GM18858 (cell line): ENCODE data around the gene TSC22D4.
"Not testable (repeated sequence)": the region's sequence is repeated elsewhere in the genome, so short reads cannot be mapped to it uniquely, and the experiment has no call there.

ENCODE experiments used
- ATAC-seq: cut with Tn5 transposase; IDR thresholded peaks from one replicate; pipeline ENCODE4 v1.9.1; 2021; ENCODE audit not compliant: unreplicated experiment

Gene TSC22D4

DNA sequence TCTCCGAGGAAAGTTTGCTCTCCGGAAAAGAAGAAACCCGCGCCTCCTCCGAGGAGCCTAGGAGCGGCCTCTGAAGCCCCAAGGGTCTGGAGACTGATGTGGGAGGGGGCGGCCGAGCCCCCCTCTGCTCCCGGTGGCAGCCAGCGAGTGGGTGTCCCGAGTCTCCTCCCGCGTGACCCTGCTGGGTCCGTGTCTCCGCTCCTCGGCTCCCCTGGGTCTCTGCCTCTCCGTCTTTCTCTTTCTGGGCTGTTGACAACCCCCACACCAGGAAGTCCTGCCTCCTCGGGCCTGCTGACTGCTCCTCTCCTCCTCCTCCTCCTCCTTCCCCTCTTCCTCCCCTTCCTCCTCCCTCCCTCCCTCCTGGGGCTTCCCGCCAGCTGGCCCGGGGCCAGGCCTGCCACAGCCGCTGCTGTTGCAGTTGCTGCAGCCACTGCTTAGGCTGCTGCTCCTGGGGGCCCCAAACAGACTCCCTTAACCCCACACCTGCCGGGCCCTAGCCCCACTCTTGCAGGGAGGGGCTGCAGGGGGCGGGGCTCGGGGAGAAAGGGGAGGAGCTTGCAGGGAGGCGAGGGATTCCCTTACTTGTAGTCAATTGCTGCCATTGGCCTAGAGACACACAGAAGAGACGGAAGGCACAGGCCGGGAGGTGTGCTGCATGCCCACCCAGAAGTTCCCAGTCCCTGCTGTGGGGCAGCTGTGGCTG, at the start of gene TSC22D4:
TSS of gene TSC22D4 (minus strand) at position 257 of the 703 bp plus-strand sequence. CDS start 1,176 bp downstream, outside the sequence.
- ATAC-seq, result peak; percentile 36

DNA sequence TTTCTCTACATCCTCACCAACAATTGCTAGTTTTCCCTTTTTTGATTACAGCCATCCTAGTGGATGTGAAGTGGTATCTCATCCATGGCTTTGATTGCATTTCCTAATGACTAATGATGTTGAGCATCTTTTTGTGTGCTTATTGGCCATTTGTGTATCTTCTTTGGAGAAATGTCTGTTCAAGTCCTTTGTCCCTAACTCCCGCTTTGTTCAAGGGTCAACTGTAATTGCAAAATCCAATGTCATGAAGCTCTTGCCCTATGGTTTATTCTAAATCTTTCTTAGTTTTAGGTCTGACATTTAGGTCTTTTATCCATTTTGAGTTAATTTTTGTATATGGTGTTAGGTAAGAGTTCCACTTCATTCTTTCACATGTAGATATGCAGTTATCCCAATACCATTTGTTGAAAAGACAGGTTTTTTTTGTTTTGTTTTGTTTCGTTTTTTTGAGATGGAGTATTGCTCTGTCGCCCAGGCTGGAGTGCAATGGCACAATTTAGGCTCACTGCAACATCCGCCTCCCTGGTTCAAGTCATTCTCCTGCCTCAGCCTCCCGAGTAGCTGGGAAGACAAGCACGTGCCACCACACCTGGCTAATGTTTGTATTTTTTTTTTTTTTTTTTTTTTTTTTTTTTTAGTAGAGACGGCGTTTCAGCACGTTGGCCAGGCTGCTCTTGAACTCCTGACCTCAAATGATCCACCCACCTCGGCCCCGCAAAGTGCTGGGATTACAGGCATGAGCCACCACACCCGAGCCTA, 49.3 kb upstream of the TSC22D4 start:
- not testable (repeated sequence) for ATAC-seq

DNA sequence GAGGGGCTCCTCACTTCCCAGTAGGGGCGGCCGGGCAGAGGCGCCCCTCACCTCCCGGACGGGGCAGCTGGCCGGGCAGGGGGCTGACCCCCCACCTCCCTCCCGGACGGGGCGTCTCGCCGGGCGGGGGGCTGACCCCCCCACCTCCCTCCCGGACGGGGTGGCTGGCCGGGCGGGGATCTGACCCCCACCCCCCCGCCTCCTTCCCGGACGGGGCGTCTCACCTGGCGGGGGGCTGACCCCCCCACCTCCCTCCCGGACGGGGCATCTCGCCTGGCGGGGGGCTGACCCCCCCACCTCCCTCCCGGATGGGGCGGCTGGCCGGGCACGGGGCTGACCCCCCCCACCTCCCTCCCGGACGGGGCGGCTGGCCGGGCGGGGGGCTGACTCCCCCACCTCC, 44.2 kb upstream of the TSC22D4 start:
- not testable (repeated sequence) for ATAC-seq

GRCh38 chr7:100521909-100522593, 43.0 kb upstream of the TSC22D4 start:
- not testable (repeated sequence) for ATAC-seq

DNA sequence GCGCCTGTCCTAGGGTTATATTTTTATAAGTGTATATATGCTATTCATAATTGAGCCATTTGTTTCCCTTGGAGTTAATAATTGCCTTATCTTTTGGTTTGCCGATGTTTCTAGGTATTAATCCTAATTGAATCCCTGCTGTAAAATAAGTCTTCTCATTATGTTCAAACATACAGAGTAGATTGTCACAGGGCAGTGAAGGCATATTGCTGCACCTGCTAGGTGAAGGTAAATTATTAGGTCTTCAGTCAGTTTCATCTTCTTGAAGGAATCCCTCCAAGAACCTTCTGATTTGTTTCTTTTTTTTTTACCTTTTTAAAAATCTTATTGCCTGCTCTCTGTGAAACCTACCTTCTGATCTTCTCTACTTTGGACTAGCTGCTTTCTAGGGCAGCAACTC, 42.1 kb upstream of the TSC22D4 start:
- no peak for ATAC-seq

DNA sequence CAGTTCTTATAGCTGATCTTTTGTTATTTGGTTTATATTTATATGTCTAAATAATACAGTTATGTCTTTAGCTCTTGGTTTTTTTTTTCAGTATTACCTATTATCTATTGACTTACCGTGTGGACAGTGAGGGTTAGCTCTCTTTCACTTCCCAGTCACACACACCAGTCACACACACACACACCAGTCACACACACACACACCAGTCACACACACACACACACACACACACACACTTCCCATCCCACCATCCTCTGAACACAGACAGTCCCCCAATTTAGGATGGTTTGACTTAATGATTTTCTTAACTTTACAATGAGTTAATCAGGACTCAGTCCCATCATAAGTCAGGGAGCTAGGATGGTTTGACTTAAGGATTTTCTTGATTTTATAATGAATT, 41.1 kb upstream of the TSC22D4 start:
- ATAC-seq, result no peak

DNA sequence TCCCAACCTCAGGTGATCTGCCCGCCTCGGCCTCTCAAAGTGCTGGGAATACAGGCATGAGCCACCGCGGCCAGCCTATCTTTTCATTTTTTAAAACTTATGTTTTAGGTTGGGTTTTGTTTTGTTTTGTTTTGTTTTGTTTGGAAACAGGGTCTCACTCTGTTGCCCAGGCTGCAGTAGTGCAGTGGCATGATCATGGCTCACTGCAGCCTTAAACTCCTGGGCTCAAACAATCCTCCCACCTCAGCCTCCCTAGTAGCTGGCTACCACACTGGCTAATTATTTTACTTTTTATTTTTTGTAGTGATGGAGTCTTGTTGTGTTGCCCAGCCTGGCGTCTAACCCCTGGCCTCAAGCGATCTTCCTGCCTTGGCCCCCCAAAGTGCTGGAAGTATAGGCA, 40.6 kb upstream of the TSC22D4 start:
- no peak for ATAC-seq

DNA sequence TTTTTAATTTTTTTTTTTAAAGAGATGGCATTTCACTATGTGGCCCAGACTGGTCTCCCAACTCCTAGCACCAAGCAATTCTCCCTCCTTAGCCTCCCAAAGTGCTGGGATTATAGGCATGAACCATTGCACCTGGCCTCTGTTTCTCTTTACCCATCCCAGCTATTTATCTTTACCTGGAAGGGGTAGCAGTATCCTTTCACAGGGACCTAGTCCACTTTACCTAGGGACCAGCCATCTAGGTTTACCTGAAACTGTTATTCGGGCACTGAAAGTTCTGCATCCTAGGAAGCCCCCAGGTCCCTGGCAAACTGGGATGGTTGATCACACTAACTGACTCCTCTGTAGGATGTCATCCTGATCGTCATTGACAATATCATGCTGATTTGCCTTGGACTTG, 38.3 kb upstream of the TSC22D4 start:
- ATAC-seq, result no peak

GRCh38 chr7:100516135-100516812, 37.3 kb upstream of the TSC22D4 start:
- no peak for ATAC-seq

DNA sequence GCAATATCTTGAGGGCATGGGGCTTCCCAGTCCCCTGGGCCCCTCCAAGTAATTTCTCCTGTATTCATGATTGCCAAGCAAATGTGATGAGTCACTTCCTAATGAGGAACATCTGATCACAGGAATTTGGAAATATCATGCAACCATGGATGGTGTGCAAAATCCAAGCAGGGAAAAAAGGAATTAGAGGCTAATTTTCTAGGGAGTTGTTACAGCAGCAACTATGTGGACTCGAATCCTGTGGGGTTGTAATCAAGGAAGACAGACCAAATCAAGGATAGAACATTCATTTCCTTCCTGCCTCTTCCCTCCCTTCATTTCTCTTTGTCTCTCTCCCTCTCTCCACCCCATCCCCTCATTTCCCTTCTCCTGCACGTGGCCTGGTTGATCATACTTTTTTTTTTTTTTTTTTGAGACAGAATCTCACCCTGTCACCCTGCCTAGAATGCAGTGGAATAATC, 36.1 kb upstream of the TSC22D4 start:
- ATAC-seq, result no peak

GRCh38 chr7:100513212-100513810, 34.3 kb upstream of the TSC22D4 start:
- no peak for ATAC-seq

- ATAC-seq, result no peak
Measured at GRCh38 chr7:100510437-100511239, 31.6 kb upstream of the TSC22D4 start.

- no peak for ATAC-seq
Measured at GRCh38 chr7:100509231-100509630, 30.2 kb upstream of the TSC22D4 start.

DNA sequence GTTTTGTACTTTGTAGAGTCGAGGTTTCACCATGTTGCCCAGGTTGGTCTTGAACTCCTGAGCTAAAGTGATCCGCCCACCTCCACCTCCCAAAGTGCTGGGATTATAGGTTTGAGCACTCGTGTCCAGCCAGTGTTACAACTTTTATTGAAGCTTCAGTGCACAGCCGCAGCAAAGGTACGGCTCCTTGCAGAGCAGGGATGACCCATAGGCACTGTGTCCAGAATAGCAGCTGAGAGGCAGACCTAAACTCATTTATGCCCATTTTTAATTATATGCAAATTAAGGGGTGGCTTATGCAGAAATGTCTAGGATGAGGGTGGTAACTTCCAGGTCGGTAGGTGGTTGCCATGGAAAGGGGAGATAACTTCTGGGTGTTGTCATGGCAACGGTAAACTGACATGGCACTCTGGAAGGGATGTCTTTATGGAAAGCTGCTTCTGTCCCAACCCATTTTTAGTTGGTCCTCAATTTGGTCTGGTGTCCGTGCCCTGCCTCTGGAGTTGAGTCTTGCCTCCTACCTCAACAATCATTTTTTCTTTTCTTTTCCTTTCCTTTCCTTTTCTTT, 27.4 kb upstream of the TSC22D4 start:
- no peak for ATAC-seq

- no peak for ATAC-seq
Measured at GRCh38 chr7:100504887-100505611, 26.0 kb upstream of the TSC22D4 start.

DNA sequence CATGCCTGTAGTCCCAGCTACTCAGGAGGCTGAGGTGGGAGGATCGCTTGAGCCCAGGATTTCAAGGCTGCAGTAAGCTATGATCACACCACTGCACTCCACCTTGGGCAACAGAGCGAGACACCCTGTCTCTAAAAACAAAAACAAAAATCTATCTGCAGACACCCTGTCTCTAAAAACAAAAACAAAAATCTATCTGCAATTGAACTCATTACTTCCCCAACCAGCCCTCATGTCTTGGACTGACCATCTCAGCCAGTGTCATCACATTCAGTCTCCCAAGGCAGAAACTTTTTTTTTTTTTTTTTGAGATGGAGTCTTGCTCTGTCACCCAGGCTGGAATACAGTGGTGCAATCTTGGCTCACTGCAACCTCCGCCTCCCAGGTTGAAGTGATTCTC, 25.0 kb upstream of the TSC22D4 start:
- ATAC-seq, result not testable (repeated sequence)

DNA sequence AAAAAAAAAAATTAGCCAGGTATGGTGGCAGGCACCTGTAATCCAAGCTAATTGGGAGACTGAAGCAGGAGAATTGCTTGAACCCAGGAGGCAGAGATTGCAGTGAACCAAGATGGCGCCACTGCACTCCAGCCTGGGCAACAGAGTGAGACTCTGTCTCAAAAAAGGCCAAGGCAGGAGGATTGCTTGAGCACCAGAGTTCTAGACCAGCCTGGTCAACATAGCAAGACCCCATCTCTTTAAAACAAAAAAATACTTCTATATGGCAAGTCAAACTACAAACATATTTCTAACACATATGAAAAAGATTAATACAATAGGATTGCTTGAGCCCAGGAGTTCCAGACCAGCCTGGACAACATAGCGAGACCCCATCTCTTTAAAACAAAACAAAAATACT, 21.7 kb upstream of the TSC22D4 start:
- not testable (repeated sequence) for ATAC-seq

- ATAC-seq, result no peak
Measured at GRCh38 chr7:100496509-100496908, 17.5 kb upstream of the TSC22D4 start.
